Measurements from ENCODE around the gene LTBP1.
"Not testable (repeated sequence)": the region's sequence is repeated elsewhere in the genome, so short reads cannot be mapped to it uniquely, and the experiment has no call there.

LTBP1 gene

GRCh38 chr2:33160191-33160590, 213.4 kb downstream of the LTBP1 start:
- no peak for DNase-seq

- DNase-seq, result no peak
Measured at GRCh38 chr2:33166287-33166881, 219.6 kb downstream of the LTBP1 start.

- DNase-seq, result no peak
Measured at GRCh38 chr2:33167622-33168245, 221.0 kb downstream of the LTBP1 start.

GRCh38 chr2:33168425-33168824, 221.7 kb downstream of the LTBP1 start:
- no peak for DNase-seq

GRCh38 chr2:33168922-33169321, 222.2 kb downstream of the LTBP1 start:
- DNase-seq, result no peak

- DNase-seq, result not testable (repeated sequence)
Measured at GRCh38 chr2:33170251-33170650, 223.5 kb downstream of the LTBP1 start.

- no peak for DNase-seq
Measured at GRCh38 chr2:33177627-33178026, 230.9 kb downstream of the LTBP1 start.

GRCh38 chr2:33178209-33178608, 231.5 kb downstream of the LTBP1 start:
- DNase-seq, result no peak

- no peak for DNase-seq
Measured at GRCh38 chr2:33180915-33181314, 234.2 kb downstream of the LTBP1 start.

GRCh38 chr2:33181466-33181865, 234.7 kb downstream of the LTBP1 start:
- DNase-seq, result no peak

GRCh38 chr2:33184041-33184440, 237.3 kb downstream of the LTBP1 start:
- no peak for DNase-seq

- no peak for DNase-seq
Measured at GRCh38 chr2:33186937-33187336, 240.2 kb downstream of the LTBP1 start.

GRCh38 chr2:33188799-33189198, 242.0 kb downstream of the LTBP1 start:
- no peak for DNase-seq

GRCh38 chr2:33190393-33190937, 243.7 kb downstream of the LTBP1 start:
- no peak for DNase-seq

GRCh38 chr2:33195891-33196290, 249.1 kb downstream of the LTBP1 start:
- DNase-seq, result no peak

GRCh38 chr2:33196700-33197099, 249.9 kb downstream of the LTBP1 start:
- no peak for DNase-seq

GRCh38 chr2:33197198-33197938, 250.6 kb downstream of the LTBP1 start:
- DNase-seq, result no peak

- no peak for DNase-seq
Measured at GRCh38 chr2:33202641-33203522, 256.1 kb downstream of the LTBP1 start.

GRCh38 chr2:33204945-33205344, 258.2 kb downstream of the LTBP1 start:
- no peak for DNase-seq

GRCh38 chr2:33205693-33206434, 259.1 kb downstream of the LTBP1 start:
- DNase-seq, result no peak

GRCh38 chr2:33207151-33207740, 260.5 kb downstream of the LTBP1 start:
- no peak for DNase-seq

- DNase-seq, result no peak
Measured at GRCh38 chr2:33208400-33208799, 261.6 kb downstream of the LTBP1 start.

Measured in CD4-positive, alpha-beta T cell treated with Interferon gamma for 1 hour (primary cell).